Astrocyte of the cerebellum (primary cell): ENCODE results near the gene LHPP.

Source experiments
- DNase-seq: peaks from one replicate; pipeline ENCODE4 v3.0.0-alpha.2; 2011; ENCODE audit warnings: low read depth
- H3K4me3 ChIP-seq: 2 replicates; pipeline ENCODE4 v1.5.1; 2011; ENCODE audit warnings: mild to moderate bottlenecking, low read depth, low read length, moderate library complexity
- CTCF ChIP-seq: IDR thresholded peaks from 2 replicates; pipeline ENCODE4 v1.5.1; 2012; ENCODE audit warnings: low read length, low read depth, moderate library complexity, mild to moderate bottlenecking; ENCODE audit errors: missing control alignments
- in situ Hi-C: cut with HindIII; loops from 2 replicates; pipeline ENCODE4 v1.10.0; 2017; ENCODE audit warnings: low sequenced_read_pairs

Gene LHPP

GRCh38 chr10:124447751-124448466, 13.7 kb upstream of the LHPP start:
- no peak overlapping the region for H3K4me3 ChIP-seq
- DNase-seq, result no peak

GRCh38 chr10:124448696-124449169, 12.9 kb upstream of the LHPP start:
- in situ Hi-C loops, result no loop called here
- no peak for DNase-seq
- no peak overlapping the region for H3K4me3 ChIP-seq
- TF ChIP-seq CTCF, result peak; percentile 16

More at GRCh38 chr10:124447751-124448466, 13.7 kb upstream of the LHPP start:
- TF ChIP-seq CTCF, result no peak
- in situ Hi-C loops, result no loop called here

- DNase-seq, result no peak
- no peak for TF ChIP-seq CTCF
- in situ Hi-C loops, result no loop called here
- peak overlapping the region; percentile 24 for H3K4me3 ChIP-seq
Observed at GRCh38 chr10:124449170-124450011, 12.2 kb upstream of the LHPP start.

DNA sequence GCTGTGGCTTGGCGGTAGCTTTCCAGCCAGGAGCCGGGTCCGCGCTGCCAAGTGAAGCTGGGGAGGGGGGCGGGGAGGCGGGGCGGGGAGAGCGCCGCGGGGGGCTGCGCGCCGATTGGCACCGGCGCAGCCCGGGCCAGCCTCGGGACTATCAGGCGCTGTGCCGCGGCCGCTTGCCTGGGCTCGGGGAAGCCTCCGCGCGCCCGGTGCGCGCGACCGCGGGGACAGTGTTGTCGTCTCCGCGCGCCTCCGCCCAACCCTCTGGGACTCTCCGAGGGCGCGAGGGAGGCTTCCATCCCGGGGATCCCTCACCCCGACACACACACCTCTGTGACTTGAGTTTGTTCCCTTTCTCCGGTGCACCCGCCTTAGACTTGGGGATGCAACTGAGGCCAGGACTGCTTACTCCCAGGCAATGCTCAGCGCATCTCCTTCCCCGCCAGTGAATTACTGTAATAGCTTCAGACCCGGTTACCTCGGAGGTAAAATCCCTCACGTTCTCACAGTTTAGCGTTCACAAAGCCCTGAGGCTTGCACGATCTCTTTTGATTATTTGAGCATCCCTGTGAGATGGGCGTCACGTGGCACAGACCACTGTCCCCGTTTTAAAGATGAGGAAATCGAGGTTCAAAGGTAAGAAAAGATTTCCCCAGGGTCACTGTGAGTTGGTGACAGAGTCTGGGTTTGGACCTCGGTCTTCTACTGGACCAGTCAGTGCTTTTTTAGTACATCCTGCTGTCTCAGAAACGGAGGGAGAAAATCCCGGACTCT, 11.4 kb upstream of the LHPP start, which contains the start of gene NKX1-2:
Gene NKX1-2 (minus strand): TSS at position 24 of the 771 bp plus-strand sequence. CDS start 92 bp downstream, outside the sequence.
- DNase-seq, result no peak
- peak within 1 kb of the TSS; percentile 24 for H3K4me3 ChIP-seq
- no peak for TF ChIP-seq CTCF
- in situ Hi-C loops, result no loop called here

DNA sequence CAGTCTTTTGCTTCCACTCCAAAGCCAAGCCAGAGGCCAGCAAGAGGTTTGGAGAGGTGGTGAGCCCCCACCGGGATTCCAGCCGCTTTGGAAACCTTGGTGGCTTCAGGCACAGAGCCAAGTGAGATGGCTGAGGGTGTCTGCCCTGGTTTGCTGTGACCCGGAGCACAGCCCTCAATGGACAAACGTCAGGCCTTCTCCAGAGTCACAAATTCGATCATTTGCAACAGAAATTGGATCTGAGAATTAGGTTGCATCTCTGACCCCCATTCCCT, 10.9 kb upstream of the LHPP start:
- DNase-seq, result no peak
- in situ Hi-C loops, result no loop called here
- no peak overlapping the region for H3K4me3 ChIP-seq
- TF ChIP-seq CTCF, result no peak

- in situ Hi-C loops, result no loop called here
- no peak overlapping the region for H3K4me3 ChIP-seq
- TF ChIP-seq CTCF, result no peak
- DNase-seq, result no peak
Observed at GRCh38 chr10:124451276-124451675, 10.3 kb upstream of the LHPP start.
